IMR-90 (cell line): ENCODE measurements around the gene SASH3. TPM values are rescaled to one million over a fixed set of nuclear protein-coding genes. Genes with fewer than 3 reads are reported as not detected.

Experiments
- ATAC-seq: fragments of 200-7000 bp; cut with Tn5 transposase; 2 replicates; pipeline ENCODE4 v1.9.1; 2020; ENCODE audit warnings: low read depth, mild to moderate bottlenecking, moderate library complexity
- Bru-seq: library from RNA; stranded (reverse); fragments of 400-500 nt; gene quantifications from one replicate; lab custom pipeline; 2021; lab: Mats Ljungman, UMichigan
- BruChase-seq, 2 experiments: library from RNA; stranded (reverse); fragments of 400-500 nt; gene quantifications; one replicate each; lab custom pipeline; 2021; lab: Mats Ljungman, UMichigan
- BruUV-seq: library from RNA; stranded (reverse); fragments of 400-500 nt; replicated peaks from 2 replicates; lab custom pipeline; 2021; lab: Mats Ljungman, UMichigan
- CTCF ChIA-PET: fragments of 300-600 bp; formaldehyde crosslinking; extraction: SDS; loops from one replicate; lab custom pipeline; 2021; ENCODE audit warnings: antibody characterized with exemption; lab: Yijun Ruan, JAX
- POLR2A ChIA-PET: fragments of 300-600 bp; sonication (Branson Sonifier 250); formaldehyde crosslinking; loops from one replicate; lab custom pipeline; 2022; ENCODE audit warnings: antibody characterized with exemption; ENCODE audit not compliant: unreplicated experiment; lab: Charles Lee
- DNase-seq: peaks from one replicate; pipeline ENCODE4 v3.0.0; 2013
- H2AFZ ChIP-seq: replicated peaks from 2 replicates; pipeline ENCODE3; 2013; ENCODE audit warnings: low read length, mild to moderate bottlenecking; ENCODE audit not compliant: poor library complexity
- H2AK5ac ChIP-seq: 2 replicates; pipeline ENCODE4 v1.6.1; 2013; ENCODE audit warnings: low read depth, low read length, inconsistent platforms
- H2AK9ac ChIP-seq: replicated peaks from 2 replicates; pipeline ENCODE3; 2013; ENCODE audit warnings: mild to moderate bottlenecking, low read depth, low read length, moderate library complexity; ENCODE audit not compliant: poor library complexity
- H2BK120ac ChIP-seq: 2 replicates; pipeline ENCODE4 v1.6.1; 2013; ENCODE audit warnings: low read depth, low read length, inconsistent platforms
- H2BK15ac ChIP-seq: 3 replicates; pipeline ENCODE4 v1.6.1; 2013; ENCODE audit warnings: low read depth, low read length, inconsistent platforms
- H2BK20ac ChIP-seq: 2 replicates; pipeline ENCODE4 v1.6.1; 2013; ENCODE audit warnings: low read depth, mild to moderate bottlenecking, inconsistent platforms, low read length, moderate library complexity
- H2BK5ac ChIP-seq: 2 replicates; pipeline ENCODE4 v1.6.1; 2013; ENCODE audit warnings: mild to moderate bottlenecking, low read depth, low read length, inconsistent platforms; ENCODE audit not compliant: poor library complexity, severe bottlenecking
- H3K14ac ChIP-seq: replicated peaks from 2 replicates; pipeline ENCODE4 v1.6.1; 2013; ENCODE audit warnings: low read depth, low read length, inconsistent platforms
- H3K18ac ChIP-seq: 2 replicates; pipeline ENCODE4 v1.6.1; 2013; ENCODE audit warnings: low read depth, low read length, control low read depth
- H3K23ac ChIP-seq: 2 replicates; pipeline ENCODE4 v1.6.1; 2013; ENCODE audit warnings: low read depth, low read length, inconsistent platforms
- H3K27ac ChIP-seq: 2 replicates; pipeline ENCODE4 v1.5.1; 2013; ENCODE audit warnings: mild to moderate bottlenecking, control low read depth, low read length; ENCODE audit not compliant: insufficient read depth
- H3K27me3 ChIP-seq: 2 replicates; pipeline ENCODE4 v1.6.1; 2013; ENCODE audit warnings: low read length; ENCODE audit not compliant: control insufficient read depth, insufficient read depth
- H3K36me3 ChIP-seq: 2 replicates; pipeline ENCODE4 v1.6.1; 2013; ENCODE audit warnings: low read length, mixed read lengths; ENCODE audit not compliant: control insufficient read depth, insufficient read depth
- H3K4ac ChIP-seq: 2 replicates; pipeline ENCODE4 v1.6.1; 2013; ENCODE audit warnings: low read depth, low read length, inconsistent platforms
- H3K4me1 ChIP-seq: 2 replicates; pipeline ENCODE4 v1.6.1; 2013; ENCODE audit warnings: low read length, mixed read lengths; ENCODE audit not compliant: control insufficient read depth, insufficient read depth
- H3K4me2 ChIP-seq: 2 replicates; pipeline ENCODE4 v1.6.1; 2013; ENCODE audit warnings: low read depth, mild to moderate bottlenecking, control low read depth, low read length, moderate library complexity
- H3K4me3 ChIP-seq: 2 replicates; pipeline ENCODE4 v1.5.1; 2013; ENCODE audit warnings: low read depth, mild to moderate bottlenecking, control low read depth, low read length, moderate library complexity; ENCODE audit not compliant: insufficient read depth
- H3K56ac ChIP-seq: 2 replicates; pipeline ENCODE4 v1.6.1; 2013; ENCODE audit warnings: low read length, inconsistent platforms; ENCODE audit not compliant: insufficient read depth; ENCODE audit errors: extremely low read depth
- H3K79me1 ChIP-seq, 2 experiments: 2 replicates each; pipeline ENCODE4 v1.6.1; 2013; ENCODE audit warnings: low read length in 2 of 2, inconsistent platforms in 1 of 2, low read depth in 1 of 2
- H3K9ac ChIP-seq: 2 replicates; pipeline ENCODE4 v1.6.1; 2013; ENCODE audit warnings: low read depth, low read length, control low read depth
- H3K9me1 ChIP-seq: 2 replicates; pipeline ENCODE4 v1.6.1; 2013; ENCODE audit warnings: low read length, inconsistent platforms; ENCODE audit not compliant: insufficient read depth
- H3K9me3 ChIP-seq: 2 replicates; pipeline ENCODE4 v1.6.1; 2013; ENCODE audit warnings: low read length; ENCODE audit not compliant: control insufficient read depth, insufficient read depth
- H4K20me1 ChIP-seq: 2 replicates; pipeline ENCODE4 v1.6.1; 2013; ENCODE audit warnings: low read length, inconsistent platforms; ENCODE audit not compliant: insufficient read depth
- H4K5ac ChIP-seq: 2 replicates; pipeline ENCODE4 v1.6.1; 2013; ENCODE audit warnings: mild to moderate bottlenecking, low read depth, low read length, control low read depth
- H4K8ac ChIP-seq, 2 experiments: 2 replicates each; pipeline ENCODE4 v1.6.1; 2013; ENCODE audit warnings: low read depth in 2 of 2, low read length in 2 of 2, control low read depth in 1 of 2, inconsistent platforms in 1 of 2
- H4K91ac ChIP-seq: 2 replicates; pipeline ENCODE4 v1.6.1; 2013; ENCODE audit warnings: low read depth, low read length, inconsistent platforms; ENCODE audit not compliant: insufficient read depth
- MXI1 ChIP-seq: IDR thresholded peaks from 2 replicates; pipeline ENCODE4 v1.6.1; 2012; ENCODE audit warnings: low read depth, mild to moderate bottlenecking, low read length, moderate library complexity, borderline replicate concordance
- USF2 ChIP-seq: fragments of 150-350 bp; IDR thresholded peaks from 2 replicates; pipeline ENCODE4 v1.6.1; 2017; ENCODE audit warnings: mild to moderate bottlenecking, antibody characterized with exemption, low read length, low read depth
- WGBS, 2 experiments: methylation state at CpG; one replicate each; pipeline versions ENCODE4 v1.1.5 to v1.1.7; 2013; ENCODE audit warnings: missing lambda C conversion rate in 2 of 2; ENCODE audit not compliant: insufficient read length in 1 of 2; ENCODE audit errors: extremely low coverage in 2 of 2; 5-methylcytosine and 5-hydroxymethylcytosine counted together
- dilution Hi-C: fragments of 300-500 bp; cut with HindIII; formaldehyde crosslinking; loops from one replicate; pipeline ENCODE4 v1.14.3; 2018; ENCODE audit warnings: low sequenced_read_pairs; ENCODE audit not compliant: unreplicated experiment
- in situ Hi-C: fragments of 300-500 bp; cut with MboI; formaldehyde crosslinking; loops from 3 replicates; pipeline ENCODE4 v1.14.3; 2019; ENCODE audit warnings: low sequenced_read_pairs, inconsistent platforms, mixed read lengths
- intact Hi-C: fragments of 100-400 bp; cut with micrococcal nuclease; formaldehyde crosslinking; loops from 2 replicates; pipeline ENCODE4 v1.10.0; 2022
- long read RNA-seq: library from polyadenylated mRNA; unstranded; transcript quantifications from one replicate; pipeline ENCODE4 v2.0.0, GENCODE V29; 2021; ENCODE audit not compliant: unreplicated experiment
- polyA plus RNA-seq, 3 experiments: library from polyadenylated mRNA; depleted of rRNA; stranded (reverse); fragments of >200 nt; gene quantifications; 2 replicates each; pipeline ENCODE4 v1.2.3, GENCODE V29; 2012; ENCODE audit warnings: low replicate concordance in 1 of 3
- total RNA-seq: library from RNA; depleted of rRNA; stranded (reverse); fragments of >200 nt; gene quantifications from 2 replicates; pipeline ENCODE4 v1.2.3, GENCODE V29; 2012; rRNA removed

The SASH3 gene
- total RNA-seq: not detected in 2 replicates
- polyA plus RNA-seq (2012; rRNA removed): not detected in 2 replicates
- not detected in 2 replicates for polyA plus RNA-seq (2012; cell fraction: cytosol; rRNA removed)
- polyA plus RNA-seq (2012; cell fraction: nucleus; rRNA removed; ENCODE audit: low replicate concordance): not detected in 2 replicates
- Bru-seq, nascent RNA: not detected
- BruChase-seq, experiment 1, labeled RNA remaining after a 6-hour chase: not detected
- BruChase-seq, experiment 2, labeled RNA remaining after a 2-hour chase: not detected
- long read RNA-seq: 0 reads

- H3K23ac ChIP-seq: no peak within 1 kb of the TSS
- no peak within 1 kb of the TSS for H2BK15ac ChIP-seq
- ChIA-PET POLR2A (no interaction called here), CTCF (no interaction called here)
- H3K4me3 ChIP-seq: no peak within 1 kb of the TSS
- ATAC-seq (no peak), DNase-seq (no peak)
- H4K8ac ChIP-seq: no peak within 1 kb of the TSS
- no peak within 1 kb of the TSS for H3K4me2 ChIP-seq
- no peak within 1 kb of the TSS for H3K18ac ChIP-seq
- no peak within 1 kb of the TSS for H3K27ac ChIP-seq
- H2BK5ac ChIP-seq: no peak within 1 kb of the TSS
- no peak within 1 kb of the TSS for H2AK9ac ChIP-seq
- no peak within 1 kb of the TSS for H4K91ac ChIP-seq
- no peaks in the 10 kb centered on the region for H3K36me3 ChIP-seq
- no peaks in the 10 kb centered on the region for H3K79me1 ChIP-seq
- BruUV-seq: no TSS peak
- H2BK120ac ChIP-seq: no peak within 1 kb of the TSS
- no peak within 1 kb of the TSS for H3K56ac ChIP-seq
- no peak within 1 kb of the TSS for H2AK5ac ChIP-seq
- no peak within 1 kb of the TSS for H2AFZ ChIP-seq
- WGBS, 2 experiments: 83% methylated on average over 3 of the region's 13 CpGs; no CpG with 5 or more reads in 1 of the 2 experiments
- dilution Hi-C loops: no loop called here
- H3K9me1 ChIP-seq: no peaks in the 10 kb centered on the region
- intact Hi-C loops: no loop called here
- no peaks in the 10 kb centered on the region for H4K20me1 ChIP-seq
- H3K4me1 ChIP-seq: no peaks in the 10 kb centered on the region
- H3K27me3 ChIP-seq: peaks cover 24% of the 10 kb centered on the region
- no peak within 1 kb of the TSS for H3K14ac ChIP-seq
- H4K5ac ChIP-seq: no peak within 1 kb of the TSS
- H3K9me3 ChIP-seq: peaks cover 3% of the 10 kb centered on the region; the same call in 1 of the 2 replicates
- H3K9ac ChIP-seq: no peak within 1 kb of the TSS
- in situ Hi-C loops: no loop called here
- TF ChIP-seq USF2 (no peak), MXI1 (no peak)
- H2BK20ac ChIP-seq: no peak within 1 kb of the TSS
- no peak within 1 kb of the TSS for H3K4ac ChIP-seq
These were observed at the start of gene SASH3 for GRCh38 chrX:129779747-129780146. TSS of gene SASH3 (plus strand) at chrX:129779949. CDS start at chrX:129780098, 149 bp downstream.
